Cardiac fibroblast (primary cell): ENCODE data around the gene PRKD1.
A peak's percentile ranks its signal among the peaks of the same experiment; 100 is the strongest.
"Not testable (repeated sequence)": the region's sequence is repeated elsewhere in the genome, so short reads cannot be mapped to it uniquely, and the experiment has no call there.

Experiments used
- DNase-seq, 2 donors: peaks; one replicate each; pipeline versions ENCODE4 v3.0.0 to v3.0.0-alpha.2; 2010; ENCODE audit warnings: low read depth in 2 of 2
- H3K4me3 ChIP-seq, 2 donors: replicated peaks in 1 of 2; 1 replicate in 1 of 2; 2 replicates in 1 of 2; pipeline ENCODE4 v1.5.1; 2011; ENCODE audit warnings: low read depth in 2 of 2, low read length in 2 of 2, mild to moderate bottlenecking in 2 of 2, moderate library complexity in 1 of 2
- CTCF ChIP-seq: IDR thresholded peaks from one replicate; pipeline ENCODE4 v1.5.1; 2011; ENCODE audit warnings: low read depth, mild to moderate bottlenecking, low read length, inconsistent platforms

The PRKD1 gene

DNA sequence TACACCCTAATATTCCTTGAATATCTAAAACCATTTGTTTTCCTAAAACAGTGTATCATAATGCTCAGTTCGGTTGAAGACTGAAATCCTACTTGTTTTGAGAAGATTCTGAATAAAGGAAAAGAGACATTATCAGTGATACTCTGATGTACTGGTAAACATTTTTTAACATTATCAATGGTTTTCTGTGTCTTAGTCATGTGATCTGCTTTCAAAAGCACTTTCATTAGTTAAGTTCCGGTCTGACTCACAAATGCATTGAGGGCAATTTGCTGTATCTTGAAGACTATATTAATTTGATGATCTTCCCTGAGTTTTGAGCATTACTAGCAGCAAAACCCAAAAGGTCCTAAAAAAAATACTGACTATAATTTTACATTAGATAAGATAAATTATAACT, 145.6 kb downstream of the PRKD1 start:
- TF ChIP-seq CTCF = no peak
- no peak overlapping the region for H3K4me3 ChIP-seq
- no peak for DNase-seq

- not testable (repeated sequence) for DNase-seq
Observed at GRCh38 chr14:29777142-29777541, 150.5 kb downstream of the PRKD1 start.

GRCh38 chr14:29773990-29774389, 153.7 kb downstream of the PRKD1 start:
- no peak for TF ChIP-seq CTCF
- no peak for DNase-seq
- no peak overlapping the region for H3K4me3 ChIP-seq

More at GRCh38 chr14:29777142-29777541, 150.5 kb downstream of the PRKD1 start:
- H3K4me3 ChIP-seq = not testable (repeated sequence)

DNA sequence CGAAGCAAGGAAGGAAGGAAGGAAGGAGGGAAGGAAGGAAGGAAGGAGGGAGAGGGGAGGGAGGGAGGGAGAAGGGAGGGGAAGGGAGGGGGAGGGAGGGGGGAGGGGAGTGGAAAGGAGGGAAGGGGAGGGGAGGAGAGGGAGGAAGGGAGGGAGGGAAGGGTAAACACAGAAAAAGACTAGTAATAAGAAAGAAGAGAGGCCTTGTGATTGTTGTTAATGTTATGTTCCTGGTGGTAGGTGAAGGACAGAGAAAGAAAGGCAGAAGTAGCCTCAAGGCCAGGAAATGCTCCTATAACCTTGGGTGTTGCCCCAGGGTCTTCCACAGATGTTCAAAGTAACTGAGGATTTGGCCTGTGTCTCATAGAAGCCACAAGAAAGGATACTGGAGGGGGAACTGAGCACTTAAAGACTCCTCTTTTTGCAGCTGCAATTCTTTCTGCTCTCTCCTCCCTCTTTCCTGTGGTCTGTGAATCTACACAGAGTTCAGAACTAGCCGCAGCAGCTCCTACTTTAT, 164.2 kb downstream of the PRKD1 start:
- no peak for TF ChIP-seq CTCF
- no peak overlapping the region for H3K4me3 ChIP-seq
- no peak for DNase-seq

- H3K4me3 ChIP-seq = no peak overlapping the region
- no peak for TF ChIP-seq CTCF
- DNase-seq = peak in 1 of 2 donors; percentile 25
Observed at GRCh38 chr14:29759521-29760340, 167.9 kb downstream of the PRKD1 start.

DNA sequence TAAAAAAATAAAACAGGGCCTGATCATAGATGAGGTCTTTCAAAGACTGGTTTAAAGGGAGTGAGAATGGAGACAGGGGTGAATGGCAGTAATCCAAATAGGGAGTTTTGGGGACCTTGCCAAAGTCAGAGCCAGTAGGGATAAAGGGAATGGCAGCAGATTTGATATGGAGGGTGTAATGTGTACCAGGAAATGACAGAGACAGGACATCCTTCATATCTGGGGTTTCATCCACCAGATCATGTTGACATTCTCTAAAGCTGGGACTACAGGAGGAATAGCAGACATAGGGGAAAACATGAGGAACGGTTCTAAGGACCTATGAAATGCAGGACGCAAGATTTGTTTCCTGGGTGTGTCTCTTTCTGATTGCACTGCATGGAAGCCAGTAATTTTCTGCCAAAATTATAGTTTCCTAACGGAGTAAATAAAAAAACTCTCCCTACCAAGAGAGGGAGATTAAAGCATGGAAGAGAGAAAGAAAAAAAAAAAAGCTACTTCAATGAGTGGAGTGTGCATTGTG, 169.9 kb downstream of the PRKD1 start:
- no peak for DNase-seq
- TF ChIP-seq CTCF = no peak
- H3K4me3 ChIP-seq = no peak overlapping the region

- no peak for DNase-seq
- TF ChIP-seq CTCF = no peak
- H3K4me3 ChIP-seq = no peak overlapping the region
Observed at GRCh38 chr14:29757188-29757680, 170.4 kb downstream of the PRKD1 start.
